ENCODE results near the gene PTGDS.

PTGDS gene

GRCh38 chr9:136995362-136995761 lies 18.1 kb downstream of the PTGDS start:
- no peak for DNase-seq (ENCODE audit: low read depth in 2 of 2)
- TF ChIP-seq CTCF (IDR thresholded peaks at IDR 0.05; ENCODE audit: low read depth, low read length) = no peak
- H3K4me3 ChIP-seq (replicated peaks in 1 of 2; ENCODE audit: low read depth in 2 of 2, low read length in 2 of 2) = no peak overlapping the region

DNA sequence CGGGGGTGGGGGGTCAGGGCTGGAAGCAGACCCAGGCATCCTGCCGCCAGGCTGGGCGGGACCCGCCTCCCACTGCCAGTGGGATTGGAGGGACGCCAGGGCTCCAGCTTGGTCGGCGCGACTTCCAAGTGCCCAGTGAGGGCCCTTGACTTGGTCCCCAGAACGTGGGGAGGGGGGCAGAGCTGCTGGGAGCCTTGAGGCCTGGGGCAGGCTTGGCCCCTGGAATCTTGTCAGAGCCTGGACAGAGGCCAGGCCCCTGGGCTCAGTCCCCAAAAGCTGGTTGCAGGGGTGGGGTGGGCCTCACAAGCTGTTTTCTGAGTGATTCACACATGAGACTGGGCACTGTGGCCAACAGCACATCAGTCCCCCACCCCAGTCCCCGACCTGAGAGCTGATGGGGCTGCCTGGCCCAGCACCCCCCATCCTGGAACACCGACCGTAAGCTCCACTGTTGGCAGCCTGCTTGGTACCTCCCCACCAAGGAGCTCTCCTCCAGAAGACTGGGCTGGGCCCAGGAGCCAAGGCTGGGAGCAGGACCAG lies 18.5 kb downstream of the PTGDS start:
- TF ChIP-seq CTCF (IDR thresholded peaks at IDR 0.05; ENCODE audit: low read depth, low read length) = no peak
- peak; percentile 12 to 48 for DNase-seq (ENCODE audit: low read depth in 2 of 2)
- H3K4me3 ChIP-seq (replicated peaks in 1 of 2; ENCODE audit: low read depth in 2 of 2, low read length in 2 of 2) = no peak overlapping the region

DNA sequence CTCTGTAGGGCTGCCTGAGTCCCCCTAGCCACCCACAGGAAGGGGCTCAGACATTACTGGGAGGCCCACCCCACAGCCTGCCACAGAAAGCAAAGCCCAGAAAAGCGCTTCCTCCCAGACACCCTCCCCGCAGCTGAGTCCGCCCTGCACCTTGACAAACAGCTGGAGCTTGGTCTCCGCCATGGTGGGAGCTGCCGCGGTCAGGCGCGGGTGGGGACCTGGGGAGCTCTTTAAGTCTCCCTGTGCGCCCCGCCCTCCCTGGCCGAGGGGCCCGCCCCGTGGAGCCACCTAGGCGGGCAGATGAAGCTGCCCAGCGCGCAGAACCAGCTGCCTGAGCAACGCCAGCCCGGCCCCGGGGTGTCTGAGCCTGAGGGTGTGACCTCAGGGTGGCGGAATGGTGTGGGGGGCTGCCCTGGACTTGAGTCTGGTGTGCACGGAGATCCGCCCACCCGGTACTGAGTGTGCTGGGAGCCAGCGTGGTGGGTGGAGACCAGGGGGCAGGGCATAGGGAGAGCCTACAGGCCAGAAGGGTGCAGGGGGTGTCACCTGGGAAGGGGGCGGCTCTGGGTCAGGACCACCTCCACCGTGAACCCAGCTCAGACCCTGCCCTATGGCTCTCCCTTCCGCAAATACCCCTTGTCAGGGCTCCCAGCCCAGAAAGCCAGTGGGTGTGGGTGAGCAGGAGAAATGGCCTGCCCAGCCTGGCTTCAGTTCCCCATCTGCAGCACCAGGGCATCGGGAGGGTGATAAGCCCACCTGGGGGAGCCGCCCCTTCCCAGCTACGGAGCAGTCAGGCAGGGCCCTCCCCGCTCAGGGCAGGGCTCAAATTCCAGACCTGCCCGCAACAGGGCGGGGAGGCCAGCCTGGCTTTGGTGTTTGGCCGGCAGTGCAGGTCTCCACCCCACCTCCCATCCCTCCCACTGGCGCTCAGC lies 19.3 kb downstream of the PTGDS start, which contains the start of gene CLIC3:
Gene CLIC3 (minus strand): TSS at position 208 of the 932 bp plus-strand sequence. CDS start 25 bp downstream, at position 183.
- no peak for TF ChIP-seq CTCF (IDR thresholded peaks at IDR 0.05; ENCODE audit: low read depth, low read length)
- DNase-seq (ENCODE audit: low read depth in 2 of 2) = no peak
- H3K4me3 ChIP-seq (replicated peaks in 1 of 2; ENCODE audit: low read depth in 2 of 2, low read length in 2 of 2) = no peak within 1 kb of the TSS

DNA sequence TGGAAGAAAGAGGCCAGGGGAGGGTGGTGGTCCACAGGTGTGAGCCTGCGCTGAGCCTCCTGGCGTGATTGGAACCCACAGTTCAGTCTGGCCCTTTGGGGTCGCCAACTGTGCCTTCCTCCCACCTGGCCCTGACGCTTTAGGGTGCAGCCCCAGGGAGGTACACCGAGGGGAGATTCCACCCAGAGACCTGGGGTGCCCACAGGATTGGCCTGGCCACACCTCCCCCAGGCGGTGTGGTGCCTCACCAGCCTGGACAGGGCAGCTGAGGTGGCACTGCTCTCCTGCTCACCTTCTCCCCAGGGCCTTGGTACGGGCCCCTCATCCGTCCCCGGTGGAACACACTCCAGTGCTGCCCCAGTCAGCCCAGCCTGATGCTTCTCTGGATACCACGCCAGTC lies 20.1 kb downstream of the PTGDS start:
- TF ChIP-seq CTCF (IDR thresholded peaks at IDR 0.05; ENCODE audit: low read depth, low read length) = no peak
- no peak for DNase-seq (ENCODE audit: low read depth in 2 of 2)
- H3K4me3 ChIP-seq (replicated peaks in 1 of 2; ENCODE audit: low read depth in 2 of 2, low read length in 2 of 2) = no peak overlapping the region

DNA sequence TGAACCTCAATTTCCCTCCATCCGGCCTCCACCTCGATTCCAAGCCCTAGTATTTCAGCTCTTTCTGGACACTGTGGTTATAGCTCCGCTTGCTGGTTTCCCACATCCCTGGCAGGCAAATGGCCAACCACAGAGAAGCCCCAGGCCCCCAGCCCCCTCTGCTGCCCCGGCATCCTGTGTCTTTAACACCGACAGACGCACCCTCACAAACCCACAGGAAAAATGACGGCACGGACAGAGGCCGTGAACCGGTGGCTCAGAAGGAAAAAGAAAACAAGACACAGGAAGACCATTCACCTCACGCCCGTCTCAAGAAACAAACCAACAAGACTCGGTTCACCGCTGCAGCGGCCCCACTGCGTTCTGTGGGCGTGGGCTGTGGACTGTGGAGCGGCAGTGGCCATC lies 20.5 kb downstream of the PTGDS start:
- DNase-seq (ENCODE audit: low read depth in 2 of 2) = no peak
- no peak overlapping the region for H3K4me3 ChIP-seq (replicated peaks in 1 of 2; ENCODE audit: low read depth in 2 of 2, low read length in 2 of 2)
- TF ChIP-seq CTCF (IDR thresholded peaks at IDR 0.05; ENCODE audit: low read depth, low read length) = no peak

DNA sequence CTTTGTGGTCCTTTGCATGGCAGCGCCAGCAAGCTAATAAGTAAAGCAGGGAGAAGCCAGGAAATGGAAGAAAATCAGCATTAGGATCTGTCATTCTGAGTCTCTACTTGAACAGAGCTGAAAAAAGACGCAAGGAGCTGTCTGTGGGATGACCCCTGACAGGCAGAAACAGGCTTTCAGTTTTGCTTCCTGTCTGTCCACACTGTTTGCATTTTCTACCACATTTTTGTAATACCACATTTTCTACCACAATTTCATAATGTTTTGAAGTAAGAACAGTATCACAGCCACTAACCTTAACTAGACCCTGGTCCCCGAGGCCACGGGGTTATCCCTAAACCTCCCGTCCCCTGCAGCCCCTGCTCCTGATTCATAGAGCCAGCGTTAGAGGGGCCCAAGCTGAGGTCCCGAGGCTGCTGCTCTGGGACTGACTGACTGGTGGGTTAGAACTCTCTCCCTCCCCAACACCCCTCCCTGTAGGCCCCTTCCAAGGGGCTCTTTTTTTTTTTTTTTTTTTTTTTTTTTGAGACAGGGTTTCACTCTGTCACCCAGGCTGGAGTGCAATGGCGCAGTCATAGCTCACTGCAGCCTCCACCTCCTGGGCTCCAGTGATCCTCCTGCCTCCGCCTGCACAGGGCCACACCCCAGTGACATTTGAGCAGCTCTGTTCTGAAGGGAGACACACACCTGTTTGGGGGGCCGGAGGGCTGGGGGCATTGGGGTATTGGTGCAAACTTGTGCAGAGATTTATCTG lies 23.1 kb downstream of the PTGDS start:
- no peak for TF ChIP-seq CTCF (IDR thresholded peaks at IDR 0.05; ENCODE audit: low read depth, low read length)
- peak; percentile 58 to 61 for DNase-seq (ENCODE audit: low read depth in 2 of 2)
- H3K4me3 ChIP-seq (replicated peaks in 1 of 2; ENCODE audit: low read depth in 2 of 2, low read length in 2 of 2) = no peak overlapping the region
